CD14-positive monocyte (primary cell): ENCODE measurements around the gene BTBD9. TPM values are rescaled to one million over a fixed set of nuclear protein-coding genes. Genes with fewer than 3 reads are reported as not detected.
A peak's percentile ranks its signal among the peaks of the same experiment; 100 is the strongest.

ENCODE experiments used
- DNase-seq, 3 donors: peaks; one replicate each; pipeline ENCODE4 v3.0.0-alpha.2; 2011 to 2022
- H2AFZ ChIP-seq: 2 replicates; pipeline ENCODE4 v1.6.0; 2012; ENCODE audit warnings: mild to moderate bottlenecking, low read depth, low read length, inconsistent platforms; ENCODE audit not compliant: insufficient read depth, poor library complexity, severe bottlenecking
- H3K27ac ChIP-seq, 2 donors: 1 replicate in 1 of 2; 2 replicates in 1 of 2; pipeline ENCODE4 v1.5.1; 2012 to 2013; ENCODE audit warnings: low read length in 2 of 2, control low read depth in 1 of 2, inconsistent platforms in 1 of 2, low read depth in 1 of 2, mild to moderate bottlenecking in 1 of 2
- H3K27me3 ChIP-seq, 2 donors: one replicate each; pipeline versions ENCODE4 v1.6.0 to v1.6.1; 2011 to 2013; ENCODE audit warnings: low read length in 2 of 2; ENCODE audit not compliant: control insufficient read depth in 2 of 2, insufficient read depth in 2 of 2
- H3K36me3 ChIP-seq, 2 donors: replicated peaks in 1 of 2; 1 replicate in 1 of 2; 2 replicates in 1 of 2; pipeline versions ENCODE4 v1.5.1 to v1.6.1; 2012 to 2013; ENCODE audit warnings: low read length in 2 of 2, control low read depth in 1 of 2, inconsistent platforms in 1 of 2, mild to moderate bottlenecking in 1 of 2; ENCODE audit not compliant: insufficient read depth in 2 of 2, control insufficient read depth in 1 of 2
- H3K4me1 ChIP-seq, 2 donors: 1 replicate in 1 of 2; 2 replicates in 1 of 2; pipeline versions ENCODE4 v1.5.1 to v1.6.1; 2012 to 2013; ENCODE audit warnings: low read length in 2 of 2, control low read depth in 1 of 2, inconsistent platforms in 1 of 2, mild to moderate bottlenecking in 1 of 2, moderate library complexity in 1 of 2; ENCODE audit not compliant: insufficient read depth in 2 of 2, control insufficient read depth in 1 of 2
- H3K4me2 ChIP-seq: replicated peaks from 2 replicates; pipeline ENCODE3; 2012; ENCODE audit warnings: low read length, moderate library complexity, mild to moderate bottlenecking; ENCODE audit not compliant: poor library complexity, severe bottlenecking; ENCODE audit errors: extremely low read depth
- H3K4me3 ChIP-seq, 3 experiments: fragments of 200-600 bp in 1 of 3; sonication (generic) in 1 of 3; replicated peaks in 1 of 3; 1 replicate in 2 of 3; 2 replicates in 1 of 3; pipeline ENCODE4 v1.5.1; 2011 to 2013; ENCODE audit warnings: low read length in 3 of 3, mild to moderate bottlenecking in 3 of 3, control low read depth in 2 of 3, low read depth in 2 of 3, inconsistent platforms in 1 of 3, moderate library complexity in 1 of 3
- H3K79me2 ChIP-seq: 2 replicates; pipeline ENCODE4 v1.6.0; 2012; ENCODE audit warnings: mild to moderate bottlenecking, control low read depth, inconsistent platforms, low read length, moderate library complexity; ENCODE audit not compliant: insufficient read depth
- H3K9ac ChIP-seq: 2 replicates; pipeline ENCODE4 v1.6.0; 2017; ENCODE audit warnings: low read length, mild to moderate bottlenecking; ENCODE audit not compliant: insufficient read depth, poor library complexity, severe bottlenecking
- H3K9me3 ChIP-seq, 2 donors: replicated peaks in 1 of 2; 1 replicate in 1 of 2; 2 replicates in 1 of 2; pipeline versions ENCODE4 v1.5.1 to v1.6.1; 2012 to 2013; ENCODE audit warnings: low read length in 2 of 2, control low read depth in 1 of 2; ENCODE audit not compliant: control insufficient read depth in 1 of 2, insufficient read depth in 1 of 2
- H4K20me1 ChIP-seq: 2 replicates; pipeline ENCODE4 v1.6.0; 2012; ENCODE audit warnings: mild to moderate bottlenecking, low read length, control low read depth, moderate library complexity; ENCODE audit not compliant: insufficient read depth
- H3K27ac Mint-ChIP-seq, 7 donors: one replicate each; pipeline ENCODE4 v1.8.0; 2020; ENCODE audit warnings: mild to moderate bottlenecking in 7 of 7, mixed read lengths in 7 of 7, moderate library complexity in 6 of 7, inconsistent platforms in 2 of 7
- H3K27me3 Mint-ChIP-seq, 3 donors: one replicate each; pipeline ENCODE4 v1.8.0; 2021 to 2022; ENCODE audit warnings: low read depth in 3 of 3, mild to moderate bottlenecking in 3 of 3, mixed read lengths in 3 of 3, moderate library complexity in 3 of 3, inconsistent platforms in 1 of 3
- H3K36me3 Mint-ChIP-seq, 2 donors: one replicate each; pipeline ENCODE4 v1.8.0; 2020; ENCODE audit warnings: mixed read lengths in 2 of 2, inconsistent platforms in 1 of 2, mild to moderate bottlenecking in 1 of 2
- H3K4me1 Mint-ChIP-seq: one replicate; pipeline ENCODE4 v1.8.0; 2020; ENCODE audit warnings: mild to moderate bottlenecking, mixed read lengths
- H3K4me3 Mint-ChIP-seq, 2 donors: one replicate each; pipeline ENCODE4 v1.8.0; 2020; ENCODE audit warnings: mild to moderate bottlenecking in 2 of 2, mixed read lengths in 2 of 2, moderate library complexity in 1 of 2
- H3K9me3 Mint-ChIP-seq, 7 donors: one replicate each; pipeline ENCODE4 v1.8.0; 2020 to 2022; ENCODE audit warnings: mixed read lengths in 7 of 7, mild to moderate bottlenecking in 6 of 7, moderate library complexity in 6 of 7, inconsistent platforms in 2 of 7
- WGBS: methylation state at CpG from one replicate; pipeline ENCODE4 v1.1.5; 2013; ENCODE audit warnings: missing lambda C conversion rate; ENCODE audit not compliant: insufficient coverage; 5-methylcytosine and 5-hydroxymethylcytosine counted together
- intact Hi-C, 2 donors: fragments of 100-400 bp; cut with micrococcal nuclease; formaldehyde crosslinking; loops; one replicate each; pipeline versions ENCODE4 v1.15.0 to v1.15.1; 2023
- polyA plus RNA-seq, 3 donors: library from polyadenylated mRNA; depleted of rRNA in 1 of 3; unstranded in 2 of 3; stranded (reverse) in 1 of 3; fragments of 300-500 nt in 2 of 3; fragments of >200 nt in 1 of 3; fragmentation: Illumina TruSeq in 2 of 3; gene quantifications; 1 replicate in 2 of 3; 2 replicates in 1 of 3; pipeline ENCODE4 v1.2.3, GENCODE V29; 2012 to 2021
- TF ChIP-seq, protein P1 (sequence below): fragments of 200-600 bp; IDR thresholded peaks from one replicate; pipeline ENCODE4 v1.8.0; 2022; ENCODE audit warnings: antibody characterized with exemption, mild to moderate bottlenecking

The BTBD9 gene
- polyA plus RNA-seq, 3 donors = 5.2 to 7.5 (median 6.2) TPM

DNA sequence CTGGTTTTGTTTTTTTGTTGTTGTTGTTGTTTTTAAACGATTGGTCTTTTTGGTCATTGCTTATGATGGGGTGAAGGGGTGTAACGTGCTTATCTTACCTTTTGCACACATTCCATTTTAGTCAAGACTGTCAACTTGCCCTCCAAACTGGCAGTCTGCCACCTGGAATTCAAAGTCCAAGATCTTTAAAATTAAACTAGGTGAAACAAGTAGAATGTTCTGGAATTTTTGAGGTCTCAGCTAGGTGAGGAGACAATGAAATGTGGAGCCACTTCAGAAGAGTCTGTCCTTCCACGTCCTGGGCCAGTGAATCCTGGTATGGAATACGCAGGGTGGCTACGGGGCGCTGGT, 475.6 kb downstream of the BTBD9 start:
- Mint-ChIP-seq H3K27ac (no peak overlapping the region), H3K9me3 (peaks cover 0 to 7% (median 0%) of the 10 kb centered on the region in 7 donors), H3K36me3 (peaks cover 10 to 15% of the 10 kb centered on the region in 2 donors), H3K27me3 (peaks cover 1 to 6% (median 2%) of the 10 kb centered on the region in 3 donors), H3K4me3 (no peak overlapping the region), H3K4me1 (peaks cover 6% of the 10 kb centered on the region)
- TF ChIP-seq, protein P1, sequence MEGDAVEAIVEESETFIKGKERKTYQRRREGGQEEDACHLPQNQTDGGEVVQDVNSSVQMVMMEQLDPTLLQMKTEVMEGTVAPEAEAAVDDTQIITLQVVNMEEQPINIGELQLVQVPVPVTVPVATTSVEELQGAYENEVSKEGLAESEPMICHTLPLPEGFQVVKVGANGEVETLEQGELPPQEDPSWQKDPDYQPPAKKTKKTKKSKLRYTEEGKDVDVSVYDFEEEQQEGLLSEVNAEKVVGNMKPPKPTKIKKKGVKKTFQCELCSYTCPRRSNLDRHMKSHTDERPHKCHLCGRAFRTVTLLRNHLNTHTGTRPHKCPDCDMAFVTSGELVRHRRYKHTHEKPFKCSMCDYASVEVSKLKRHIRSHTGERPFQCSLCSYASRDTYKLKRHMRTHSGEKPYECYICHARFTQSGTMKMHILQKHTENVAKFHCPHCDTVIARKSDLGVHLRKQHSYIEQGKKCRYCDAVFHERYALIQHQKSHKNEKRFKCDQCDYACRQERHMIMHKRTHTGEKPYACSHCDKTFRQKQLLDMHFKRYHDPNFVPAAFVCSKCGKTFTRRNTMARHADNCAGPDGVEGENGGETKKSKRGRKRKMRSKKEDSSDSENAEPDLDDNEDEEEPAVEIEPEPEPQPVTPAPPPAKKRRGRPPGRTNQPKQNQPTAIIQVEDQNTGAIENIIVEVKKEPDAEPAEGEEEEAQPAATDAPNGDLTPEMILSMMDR = no peak
- no peaks in the 10 kb centered on the region for H3K79me2 ChIP-seq
- no peaks in the 10 kb centered on the region for H3K9me3 ChIP-seq
- H3K4me1 ChIP-seq = no peaks in the 10 kb centered on the region
- intact Hi-C loops = no loop called here
- H4K20me1 ChIP-seq = peaks cover 4% of the 10 kb centered on the region
- no peaks in the 10 kb centered on the region for H3K36me3 ChIP-seq
- H3K27me3 ChIP-seq = no peaks in the 10 kb centered on the region
- no peak for DNase-seq
- H3K4me2 ChIP-seq = no peak overlapping the region
- no peak overlapping the region for H2AFZ ChIP-seq
- H3K27ac ChIP-seq = no peak overlapping the region
- no peak overlapping the region for H3K9ac ChIP-seq
- 95% methylated on average over 4 of the region's 6 CpGs for WGBS
- H3K4me3 ChIP-seq = no peak overlapping the region

DNA sequence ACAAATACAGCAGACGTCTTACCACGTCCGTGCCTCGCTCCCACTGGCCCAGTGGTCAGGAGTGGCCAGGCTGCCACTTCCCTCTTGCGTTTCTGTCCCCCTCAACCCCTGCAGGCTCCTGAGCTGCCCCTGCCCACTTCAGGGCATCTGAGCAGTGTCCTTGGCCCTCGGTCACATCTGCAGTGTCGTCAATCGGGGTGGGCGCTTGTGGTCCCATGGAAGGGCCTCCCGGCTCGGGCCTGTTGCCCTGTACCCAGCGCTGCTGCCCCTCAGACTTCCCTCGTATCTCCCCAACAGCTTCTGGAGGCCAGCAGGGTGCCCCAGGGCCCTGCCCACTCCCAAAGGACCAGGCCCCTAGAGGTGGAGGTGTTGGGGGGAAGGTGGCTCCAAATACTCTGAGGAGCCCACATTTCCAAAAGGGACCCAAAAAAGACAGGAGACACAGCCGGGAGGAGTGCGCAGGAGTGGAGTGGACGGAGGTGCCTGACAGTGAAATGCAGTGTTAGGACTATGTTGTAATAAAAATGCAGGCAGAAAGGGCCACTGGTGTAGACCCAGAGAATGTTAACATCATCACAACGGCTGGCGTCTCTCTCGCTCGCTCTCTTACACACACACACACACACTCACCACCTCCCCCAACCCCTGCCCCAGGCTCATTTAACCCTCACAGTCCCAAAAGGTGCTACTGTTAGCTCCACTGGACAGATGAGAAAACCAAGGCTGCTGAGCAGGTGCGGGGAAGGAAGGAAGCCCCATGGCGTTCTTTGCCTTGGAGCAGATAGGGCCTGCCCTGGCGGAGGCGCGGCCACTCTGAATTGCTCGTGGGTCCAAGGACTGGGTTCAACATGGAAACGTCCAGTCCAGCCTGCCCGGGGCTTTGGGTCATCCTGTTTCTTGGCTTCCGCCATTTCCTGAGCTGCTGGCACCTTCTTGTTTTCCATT, 476.3 kb downstream of the BTBD9 start:
- Mint-ChIP-seq H3K4me1 (peaks cover 13% of the 10 kb centered on the region), H3K27me3 (peaks cover 1 to 6% (median 2%) of the 10 kb centered on the region in 3 donors), H3K27ac (peak overlapping the region in 3 of 7 donors; percentile 5 to 88 (median 47)), H3K9me3 (peaks cover 0 to 7% (median 0%) of the 10 kb centered on the region in 7 donors), H3K4me3 (no peak overlapping the region), H3K36me3 (peaks cover 10 to 20% of the 10 kb centered on the region in 2 donors)
- intact Hi-C loops = no loop called here
- Histone ChIP-seq H3K27me3 (no peaks in the 10 kb centered on the region), H3K27ac (no peak overlapping the region), H3K4me1 (no peaks in the 10 kb centered on the region), H3K9me3 (no peaks in the 10 kb centered on the region), H3K4me2 (no peak overlapping the region), H2AFZ (no peak overlapping the region), H3K79me2 (no peaks in the 10 kb centered on the region), H3K9ac (no peak overlapping the region), H4K20me1 (peaks cover 10% of the 10 kb centered on the region), H3K4me3 (no peak overlapping the region), H3K36me3 (no peaks in the 10 kb centered on the region)
- 94% methylated on average over 23 of the region's 29 CpGs for WGBS
- DNase-seq = no peak
- TF ChIP-seq, protein P1 = no peak
